Vagina (tissue), 2 donors: ENCODE data around the gene PRIM2.

Source experiments
- CTCF ChIP-seq, 3 experiments: fragments of 450-650 bp in 2 of 3; fragments of 200-600 bp in 1 of 3; sonication (generic) in 1 of 3; IDR thresholded peaks; one replicate each; pipeline ENCODE4 v1.5.1; 2017 to 2019; ENCODE audit warnings: antibody characterized with exemption in 3 of 3, mild to moderate bottlenecking in 2 of 3, moderate library complexity in 2 of 3
- POLR2A ChIP-seq, 2 donors: fragments of 450-650 bp; IDR thresholded peaks; one replicate each; pipeline ENCODE4 v1.6.1; 2017; ENCODE audit warnings: antibody characterized with exemption in 2 of 2, mild to moderate bottlenecking in 2 of 2, moderate library complexity in 2 of 2
- POLR2AphosphoS5 ChIP-seq, 2 donors: sonication (generic); formaldehyde crosslinking; IDR thresholded peaks; one replicate each; pipeline ENCODE4 v1.9.0; 2017; ENCODE audit warnings: antibody characterized with exemption in 2 of 2, mild to moderate bottlenecking in 2 of 2, low read depth in 1 of 2; ENCODE audit not compliant: insufficient read depth in 1 of 2

GRCh38 chr6:57268294-57268640 is 49.2 kb upstream of the PRIM2 start:
- no peak for TF ChIP-seq CTCF (IDR thresholded peaks at IDR 0.05)
- TF ChIP-seq POLR2AphosphoS5 (IDR thresholded peaks at IDR 0.05; ENCODE audit: insufficient read depth in 1 of 2, low read depth in 1 of 2), result no peak
- no peak for TF ChIP-seq POLR2A (IDR thresholded peaks at IDR 0.05)
